WTC11 (cell line): ENCODE data around the gene WDR27. TPM values are rescaled to one million over a fixed set of nuclear protein-coding genes. Genes with fewer than 3 reads are reported as not detected.

Experiments used
- ATAC-seq: fragments of 200-7000 bp; cut with Tn5 transposase; 2 replicates; pipeline ENCODE4 v1.10.0; 2021; ENCODE audit warnings: mild to moderate bottlenecking, moderate library complexity
- CTCF ChIA-PET: fragments of 300-600 bp; sonication (Branson Sonifier 250); formaldehyde crosslinking; loops from one replicate; lab custom pipeline; 2021; ENCODE audit warnings: antibody characterized with exemption; lab: Charles Lee
- POLR2A ChIA-PET: fragments of 350-600 bp; sonication (Branson Sonifier 250); formaldehyde crosslinking; loops from one replicate; lab custom pipeline; 2021; ENCODE audit warnings: antibody characterized with exemption; lab: Charles Lee
- DNase-seq: peaks from one replicate; pipeline ENCODE4 v3.0.0; 2021; ENCODE audit warnings: low spot score
- H3K27ac Mint-ChIP-seq: 2 replicates; pipeline ENCODE4 v1.8.0; 2021; ENCODE audit warnings: mixed read lengths
- H3K27me3 Mint-ChIP-seq: 2 replicates; pipeline ENCODE4 v1.8.0; 2021; ENCODE audit warnings: low read depth, mild to moderate bottlenecking, moderate library complexity, mixed read lengths
- H3K36me3 Mint-ChIP-seq: 2 replicates; pipeline ENCODE4 v1.8.0; 2021; ENCODE audit warnings: mixed read lengths
- H3K4me1 Mint-ChIP-seq: 2 replicates; pipeline ENCODE4 v1.8.0; 2022; ENCODE audit warnings: mixed read lengths
- H3K4me3 Mint-ChIP-seq: 2 replicates; pipeline ENCODE4 v1.8.0; 2021; ENCODE audit warnings: mild to moderate bottlenecking, moderate library complexity, mixed read lengths
- H3K9me3 Mint-ChIP-seq: 2 replicates; pipeline ENCODE4 v1.8.0; 2021; ENCODE audit warnings: mixed read lengths
- ATF1 ChIP-seq: sonication (generic); formaldehyde crosslinking; IDR thresholded peaks from 2 replicates; pipeline ENCODE4 v1.8.1; 2023; ENCODE audit warnings: mild to moderate bottlenecking, moderate library complexity, missing genetic modification reagents
- ATF3 ChIP-seq: sonication (generic); formaldehyde crosslinking; conservative IDR thresholded peaks from 2 replicates; pipeline ENCODE4 v1.8.1; 2022; ENCODE audit warnings: mild to moderate bottlenecking, missing genetic modification reagents
- CBFB ChIP-seq: sonication (generic); formaldehyde crosslinking; IDR thresholded peaks from 2 replicates; pipeline ENCODE4 v1.8.1; 2022; ENCODE audit warnings: mild to moderate bottlenecking, low read depth, missing genetic modification reagents
- FOXK1 ChIP-seq: sonication (generic); formaldehyde crosslinking; IDR thresholded peaks from 2 replicates; pipeline ENCODE4 v1.8.0; 2022; ENCODE audit warnings: mild to moderate bottlenecking, moderate library complexity, missing genetic modification reagents
- GABPB1 ChIP-seq: sonication (generic); formaldehyde crosslinking; IDR thresholded peaks from 2 replicates; pipeline ENCODE4 v1.8.1; 2023; ENCODE audit warnings: mild to moderate bottlenecking, missing genetic modification reagents
- GTF2I ChIP-seq: fragments of 250-450 bp; sonication (Bioruptor Pico); conservative IDR thresholded peaks from 2 replicates; pipeline ENCODE4 v1.4.0; 2021; ENCODE audit warnings: mild to moderate bottlenecking
- JAZF1 ChIP-seq: fragments of 250-450 bp; sonication (Bioruptor Pico); IDR thresholded peaks from 2 replicates; pipeline ENCODE4 v1.9.0; 2021; ENCODE audit warnings: moderate library complexity, mild to moderate bottlenecking, inconsistent platforms
- NFE2L1 ChIP-seq: sonication (generic); formaldehyde crosslinking; IDR thresholded peaks from 2 replicates; pipeline ENCODE4 v1.8.1; 2023; ENCODE audit warnings: missing genetic modification reagents
- NFYB ChIP-seq: sonication (generic); formaldehyde crosslinking; conservative IDR thresholded peaks from 2 replicates; pipeline ENCODE4 v1.8.0; 2022; ENCODE audit warnings: low read depth, missing genetic modification reagents
- NR1H2 ChIP-seq: sonication (generic); formaldehyde crosslinking; IDR thresholded peaks from 2 replicates; pipeline ENCODE4 v1.9.0; 2021; ENCODE audit warnings: mild to moderate bottlenecking, moderate library complexity, missing genetic modification reagents
- OVOL2 ChIP-seq: fragments of 250-450 bp; sonication (Bioruptor Pico); IDR thresholded peaks from 2 replicates; pipeline ENCODE4 v1.9.0; 2021; ENCODE audit warnings: mild to moderate bottlenecking, borderline replicate concordance
- SMAD4 ChIP-seq: sonication (generic); formaldehyde crosslinking; IDR thresholded peaks from 2 replicates; pipeline ENCODE4 v1.8.0; 2022; ENCODE audit warnings: mild to moderate bottlenecking, missing genetic modification reagents
- TEAD4 ChIP-seq: sonication (generic); formaldehyde crosslinking; IDR thresholded peaks from 2 replicates; pipeline ENCODE4 v1.8.0; 2022; ENCODE audit warnings: mild to moderate bottlenecking, missing genetic modification reagents
- ZNF317 ChIP-seq: sonication (generic); formaldehyde crosslinking; IDR thresholded peaks from 2 replicates; pipeline ENCODE4 v1.8.1; 2023; ENCODE audit warnings: low read depth, mild to moderate bottlenecking, moderate library complexity, missing genetic modification reagents, borderline replicate concordance
- ZNF423 ChIP-seq: fragments of 250-450 bp; sonication (Bioruptor Pico); IDR thresholded peaks from 2 replicates; pipeline ENCODE4 v2.1.2; 2022; ENCODE audit warnings: mild to moderate bottlenecking, moderate library complexity
- total RNA-seq: library from RNA; stranded (reverse); gene quantifications from 3 replicates; pipeline ENCODE4 v1.2.3, GENCODE V29; 2021
- TF ChIP-seq, protein P1 (sequence below): sonication (generic); formaldehyde crosslinking; conservative IDR thresholded peaks from 2 replicates; pipeline ENCODE4 v1.8.1; 2023; ENCODE audit warnings: mild to moderate bottlenecking, low read depth, missing genetic modification reagents, moderate library complexity
- TF ChIP-seq, protein P2 (sequence below): fragments of 250-450 bp; sonication (Bioruptor Pico); IDR thresholded peaks from 2 replicates; pipeline ENCODE4 v2.1.2; 2022; ENCODE audit warnings: mild to moderate bottlenecking, moderate library complexity
- TF ChIP-seq, protein P3 (sequence below): sonication (generic); formaldehyde crosslinking; IDR thresholded peaks from 2 replicates; pipeline ENCODE4 v1.8.1; 2022; ENCODE audit warnings: low read depth, missing genetic modification reagents, borderline replicate concordance
- TF ChIP-seq, protein P4 (sequence below): fragments of 250-450 bp; sonication (Bioruptor Pico); IDR thresholded peaks from 2 replicates; pipeline ENCODE4 v1.9.0; 2021; ENCODE audit warnings: mild to moderate bottlenecking
- TF ChIP-seq, protein P5 (sequence below): sonication (generic); formaldehyde crosslinking; IDR thresholded peaks from 2 replicates; pipeline ENCODE4 v1.8.0; 2023; ENCODE audit warnings: missing genetic modification reagents

The WDR27 gene
- total RNA-seq, 1 experiment from 2014 or later: 126 TPM

- no peak for TF ChIP-seq GABPB1 (CRISPR knock-in tag)
- no peak for TF ChIP-seq FOXK1
- TF ChIP-seq NR1H2 (CRISPR knock-in tag): no peak
These were observed 244.1 kb downstream of the WDR27 start (continued) for GRCh38 chr6:169457762-169458161.

GRCh38 chr6:169456840-169457239 is 245.0 kb downstream of the WDR27 start:
- H3K36me3 Mint-ChIP-seq: no peaks in the 10 kb centered on the region
- DNase-seq: no peak
- no peaks in the 10 kb centered on the region for H3K4me1 Mint-ChIP-seq
- H3K4me3 Mint-ChIP-seq: no peak overlapping the region
- peaks cover 29% of the 10 kb centered on the region for H3K9me3 Mint-ChIP-seq
- POLR2A ChIA-PET: no interaction called here
- CTCF ChIA-PET: no interaction called here
- no peak for ATAC-seq
- H3K27me3 Mint-ChIP-seq: no peaks in the 10 kb centered on the region
- no peak for TF ChIP-seq ATF1 (CRISPR knock-in tag)
- TF ChIP-seq OVOL2 (CRISPR knock-in tag): no peak
- no peak for TF ChIP-seq SMAD4 (CRISPR knock-in tag)
- TF ChIP-seq ZNF317 (CRISPR knock-in tag): no peak
- TF ChIP-seq, protein P1, sequence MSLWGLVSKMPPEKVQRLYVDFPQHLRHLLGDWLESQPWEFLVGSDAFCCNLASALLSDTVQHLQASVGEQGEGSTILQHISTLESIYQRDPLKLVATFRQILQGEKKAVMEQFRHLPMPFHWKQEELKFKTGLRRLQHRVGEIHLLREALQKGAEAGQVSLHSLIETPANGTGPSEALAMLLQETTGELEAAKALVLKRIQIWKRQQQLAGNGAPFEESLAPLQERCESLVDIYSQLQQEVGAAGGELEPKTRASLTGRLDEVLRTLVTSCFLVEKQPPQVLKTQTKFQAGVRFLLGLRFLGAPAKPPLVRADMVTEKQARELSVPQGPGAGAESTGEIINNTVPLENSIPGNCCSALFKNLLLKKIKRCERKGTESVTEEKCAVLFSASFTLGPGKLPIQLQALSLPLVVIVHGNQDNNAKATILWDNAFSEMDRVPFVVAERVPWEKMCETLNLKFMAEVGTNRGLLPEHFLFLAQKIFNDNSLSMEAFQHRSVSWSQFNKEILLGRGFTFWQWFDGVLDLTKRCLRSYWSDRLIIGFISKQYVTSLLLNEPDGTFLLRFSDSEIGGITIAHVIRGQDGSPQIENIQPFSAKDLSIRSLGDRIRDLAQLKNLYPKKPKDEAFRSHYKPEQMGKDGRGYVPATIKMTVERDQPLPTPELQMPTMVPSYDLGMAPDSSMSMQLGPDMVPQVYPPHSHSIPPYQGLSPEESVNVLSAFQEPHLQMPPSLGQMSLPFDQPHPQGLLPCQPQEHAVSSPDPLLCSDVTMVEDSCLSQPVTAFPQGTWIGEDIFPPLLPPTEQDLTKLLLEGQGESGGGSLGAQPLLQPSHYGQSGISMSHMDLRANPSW: no peak
- TF ChIP-seq ZNF423: no peak
- TF ChIP-seq ATF3: no peak
- TF ChIP-seq, protein P2, sequence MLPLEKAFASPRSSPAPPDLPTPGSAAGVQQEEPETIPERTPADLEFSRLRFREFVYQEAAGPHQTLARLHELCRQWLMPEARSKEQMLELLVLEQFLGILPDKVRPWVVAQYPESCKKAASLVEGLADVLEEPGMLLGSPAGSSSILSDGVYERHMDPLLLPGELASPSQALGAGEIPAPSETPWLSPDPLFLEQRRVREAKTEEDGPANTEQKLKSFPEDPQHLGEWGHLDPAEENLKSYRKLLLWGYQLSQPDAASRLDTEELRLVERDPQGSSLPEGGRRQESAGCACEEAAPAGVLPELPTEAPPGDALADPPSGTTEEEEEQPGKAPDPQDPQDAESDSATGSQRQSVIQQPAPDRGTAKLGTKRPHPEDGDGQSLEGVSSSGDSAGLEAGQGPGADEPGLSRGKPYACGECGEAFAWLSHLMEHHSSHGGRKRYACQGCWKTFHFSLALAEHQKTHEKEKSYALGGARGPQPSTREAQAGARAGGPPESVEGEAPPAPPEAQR (CRISPR knock-in tag): no peak
- no peak for TF ChIP-seq TEAD4 (CRISPR knock-in tag)
- TF ChIP-seq, protein P3, sequence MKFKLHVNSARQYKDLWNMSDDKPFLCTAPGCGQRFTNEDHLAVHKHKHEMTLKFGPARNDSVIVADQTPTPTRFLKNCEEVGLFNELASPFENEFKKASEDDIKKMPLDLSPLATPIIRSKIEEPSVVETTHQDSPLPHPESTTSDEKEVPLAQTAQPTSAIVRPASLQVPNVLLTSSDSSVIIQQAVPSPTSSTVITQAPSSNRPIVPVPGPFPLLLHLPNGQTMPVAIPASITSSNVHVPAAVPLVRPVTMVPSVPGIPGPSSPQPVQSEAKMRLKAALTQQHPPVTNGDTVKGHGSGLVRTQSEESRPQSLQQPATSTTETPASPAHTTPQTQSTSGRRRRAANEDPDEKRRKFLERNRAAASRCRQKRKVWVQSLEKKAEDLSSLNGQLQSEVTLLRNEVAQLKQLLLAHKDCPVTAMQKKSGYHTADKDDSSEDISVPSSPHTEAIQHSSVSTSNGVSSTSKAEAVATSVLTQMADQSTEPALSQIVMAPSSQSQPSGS (CRISPR knock-in tag): no peak
- TF ChIP-seq, protein P4, sequence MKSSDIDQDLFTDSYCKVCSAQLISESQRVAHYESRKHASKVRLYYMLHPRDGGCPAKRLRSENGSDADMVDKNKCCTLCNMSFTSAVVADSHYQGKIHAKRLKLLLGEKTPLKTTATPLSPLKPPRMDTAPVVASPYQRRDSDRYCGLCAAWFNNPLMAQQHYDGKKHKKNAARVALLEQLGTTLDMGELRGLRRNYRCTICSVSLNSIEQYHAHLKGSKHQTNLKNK (CRISPR knock-in tag): no peak
- TF ChIP-seq NFYB: no peak
- H3K27ac Mint-ChIP-seq: no peak overlapping the region

DNA sequence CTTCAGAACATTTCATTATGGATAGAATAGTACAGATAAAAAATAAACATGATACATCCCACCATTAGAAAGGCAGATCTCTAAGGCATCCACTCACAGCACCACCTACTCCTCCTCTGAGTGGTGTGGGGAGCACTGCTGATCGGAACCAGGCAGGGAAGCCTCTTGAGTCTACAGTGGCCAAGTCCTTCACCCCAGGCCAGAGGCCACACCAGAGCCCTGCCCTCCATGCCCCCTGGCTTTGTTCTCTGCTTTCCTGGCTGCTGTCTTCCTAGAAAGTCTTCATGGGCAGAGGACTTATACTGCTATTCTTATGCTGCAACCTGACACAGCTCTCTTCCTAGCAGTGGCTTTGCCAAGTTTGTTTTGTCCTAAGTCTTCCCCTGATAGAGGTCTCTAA is 246.4 kb downstream of the WDR27 start:
- Mint-ChIP-seq H3K27ac (no peak overlapping the region), H3K27me3 (no peaks in the 10 kb centered on the region), H3K4me3 (no peak overlapping the region), H3K36me3 (no peaks in the 10 kb centered on the region), H3K4me1 (no peaks in the 10 kb centered on the region), H3K9me3 (peaks cover 17% of the 10 kb centered on the region; the same call in 1 of the 2 replicates)
- DNase-seq (no peak), ATAC-seq (no peak)
- ChIA-PET POLR2A (no interaction called here), CTCF (interaction anchor here (1.7 kb wide), 1 partner anchor 10 kb away, joined by 6 read pairs; no protein-coding TSS in a partner anchor)
- TF ChIP-seq, protein P5, sequence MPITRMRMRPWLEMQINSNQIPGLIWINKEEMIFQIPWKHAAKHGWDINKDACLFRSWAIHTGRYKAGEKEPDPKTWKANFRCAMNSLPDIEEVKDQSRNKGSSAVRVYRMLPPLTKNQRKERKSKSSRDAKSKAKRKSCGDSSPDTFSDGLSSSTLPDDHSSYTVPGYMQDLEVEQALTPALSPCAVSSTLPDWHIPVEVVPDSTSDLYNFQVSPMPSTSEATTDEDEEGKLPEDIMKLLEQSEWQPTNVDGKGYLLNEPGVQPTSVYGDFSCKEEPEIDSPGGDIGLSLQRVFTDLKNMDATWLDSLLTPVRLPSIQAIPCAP (CRISPR knock-in tag): no peak
- TF ChIP-seq NFE2L1 (CRISPR knock-in tag) (no peak), JAZF1 (CRISPR knock-in tag) (no peak), GTF2I (CRISPR knock-in tag) (no peak), CBFB (CRISPR knock-in tag) (no peak)
- TF ChIP-seq, protein P2 (CRISPR knock-in tag): no peak
- TF ChIP-seq, protein P3 (CRISPR knock-in tag): no peak
